ENCODE measurements around the gene PAX3.

GRCh38 chr2:222205136-222205535 lies 93.7 kb downstream of the PAX3 start:
- no peak for TF ChIP-seq CTCF (IDR thresholded peaks at IDR 0.05)
- no peak for TF ChIP-seq POLR2A (IDR thresholded peaks at IDR 0.05)

Measured in body of pancreas (tissue), 4 donors.